GM23338 (cell line): Measurements from ENCODE around the gene MAPRE2. TPM values are rescaled to one million over a fixed set of nuclear protein-coding genes. Genes with fewer than 3 reads are reported as not detected.

ENCODE experiments used
- ATAC-seq: fragments of 200-7000 bp; cut with Tn5 transposase; 3 replicates; pipeline ENCODE4 v1.9.1; 2020
- DNase-seq: peaks from one replicate; pipeline ENCODE4 v3.0.0-alpha.2; 2015; ENCODE audit warnings: low spot score
- H2AFZ ChIP-seq: fragments of 200-600 bp; sonication (generic); 2 replicates; pipeline ENCODE4 v1.8.0; 2016; ENCODE audit warnings: antibody characterized with exemption, mild to moderate bottlenecking, moderate library complexity
- H3F3A ChIP-seq: fragments of 200-600 bp; sonication (generic); replicated peaks from 2 replicates; pipeline ENCODE4 v1.8.0; 2017; ENCODE audit warnings: antibody characterized with exemption, mixed run types, low read depth
- H3K27ac ChIP-seq: fragments of 200-600 bp; sonication (generic); 2 replicates; pipeline ENCODE4 v1.6.1; 2016; ENCODE audit warnings: low read depth
- H3K27me3 ChIP-seq: fragments of 200-600 bp; sonication (generic); 2 replicates; pipeline ENCODE4 v1.8.0; 2016; ENCODE audit warnings: mild to moderate bottlenecking, mixed run types, moderate library complexity; ENCODE audit not compliant: insufficient read depth
- H3K36me3 ChIP-seq: fragments of 200-600 bp; sonication (generic); 2 replicates; pipeline ENCODE4 v1.8.0; 2016; ENCODE audit warnings: mild to moderate bottlenecking; ENCODE audit not compliant: insufficient read depth
- H3K4me1 ChIP-seq: fragments of 200-600 bp; sonication (generic); 2 replicates; pipeline ENCODE4 v1.8.0; 2016; ENCODE audit warnings: mild to moderate bottlenecking, moderate library complexity; ENCODE audit not compliant: insufficient read depth
- H3K4me2 ChIP-seq: fragments of 200-600 bp; sonication (generic); 2 replicates; pipeline ENCODE4 v1.7.1; 2017; ENCODE audit warnings: mixed run types
- H3K4me3 ChIP-seq: fragments of 200-600 bp; sonication (generic); 2 replicates; pipeline ENCODE4 v1.6.1; 2016; ENCODE audit warnings: mixed run types
- H3K79me2 ChIP-seq: fragments of 200-600 bp; sonication (generic); replicated peaks from 2 replicates; pipeline ENCODE4 v1.8.0; 2017; ENCODE audit warnings: mild to moderate bottlenecking; ENCODE audit not compliant: insufficient read depth
- H3K9me2 ChIP-seq: fragments of 200-600 bp; sonication (generic); 2 replicates; pipeline ENCODE4 v1.8.0; 2017; ENCODE audit not compliant: insufficient read depth
- H4K20me1 ChIP-seq: fragments of 200-600 bp; sonication (generic); replicated peaks from 2 replicates; pipeline ENCODE4 v1.8.0; 2017; ENCODE audit warnings: mild to moderate bottlenecking; ENCODE audit not compliant: insufficient read depth
- H3K27ac Mint-ChIP-seq: 2 replicates; pipeline ENCODE4 v1.8.0; 2020; ENCODE audit warnings: inconsistent platforms, mild to moderate bottlenecking, moderate library complexity, mixed read lengths
- H3K27me3 Mint-ChIP-seq: 3 replicates; pipeline ENCODE4 v1.8.0; 2022; ENCODE audit warnings: low read depth, mild to moderate bottlenecking, moderate library complexity, mixed read lengths, inconsistent platforms; ENCODE audit not compliant: insufficient read depth, poor library complexity
- H3K36me3 Mint-ChIP-seq: 3 replicates; pipeline ENCODE4 v1.8.0; 2021; ENCODE audit warnings: low read depth, mild to moderate bottlenecking, inconsistent platforms, moderate library complexity, mixed read lengths
- H3K4me1 Mint-ChIP-seq: 3 replicates; pipeline ENCODE4 v1.8.0; 2020; ENCODE audit warnings: mild to moderate bottlenecking, inconsistent platforms, mixed read lengths
- H3K4me3 Mint-ChIP-seq: 3 replicates; pipeline ENCODE4 v1.8.0; 2021; ENCODE audit warnings: moderate library complexity, mild to moderate bottlenecking, inconsistent platforms, mixed read lengths
- H3K9me3 Mint-ChIP-seq: 3 replicates; pipeline ENCODE4 v1.8.0; 2020; ENCODE audit warnings: moderate library complexity, mild to moderate bottlenecking, inconsistent platforms, mixed read lengths
- EZH2phosphoT487 ChIP-seq: fragments of 200-600 bp; sonication (generic); IDR thresholded peaks from one replicate; pipeline ENCODE4 v1.8.1; 2018; ENCODE audit warnings: antibody characterized with exemption; ENCODE audit not compliant: unreplicated experiment
- JUNB ChIP-seq: IDR thresholded peaks from one replicate; pipeline ENCODE4 v1.6.1; 2016; ENCODE audit warnings: antibody characterized with exemption; ENCODE audit not compliant: unreplicated experiment
- POLR2AphosphoS5 ChIP-seq: IDR thresholded peaks from 2 replicates; pipeline ENCODE4 v1.6.1; 2016; ENCODE audit warnings: antibody characterized with exemption, low read depth
- STAT1 ChIP-seq: IDR thresholded peaks from one replicate; pipeline ENCODE4 v1.6.1; 2016; ENCODE audit warnings: antibody characterized with exemption; ENCODE audit not compliant: unreplicated experiment
- ZNF114 ChIP-seq: fragments of 250-450 bp; sonication (Bioruptor Pico); IDR thresholded peaks from 2 replicates; pipeline ENCODE4 v1.5.0; 2020; ENCODE audit warnings: mild to moderate bottlenecking, moderate library complexity
- ZNF331 ChIP-seq: fragments of 250-450 bp; sonication (Bioruptor Pico); IDR thresholded peaks from 2 replicates; pipeline ENCODE4 v1.5.0; 2020; ENCODE audit warnings: low read depth, mild to moderate bottlenecking, moderate library complexity
- polyA plus RNA-seq: library from polyadenylated mRNA; unstranded; fragments of >200 nt; fragmentation: Nextera tagmentation; extraction: Ambion mirVana; gene quantifications from 2 replicates; pipeline ENCODE4 v1.2.1, GENCODE V29; 2016
- total RNA-seq: library from RNA; depleted of rRNA; stranded (reverse); fragments of >200 nt; shearing (Covaris generic); gene quantifications from 2 replicates; pipeline ENCODE4 v1.2.3, GENCODE V29; 2014
- TF ChIP-seq, protein P1 (sequence below): fragments of 250-450 bp; sonication (Bioruptor Pico); IDR thresholded peaks from 2 replicates; pipeline ENCODE4 v1.5.0; 2020; ENCODE audit warnings: mild to moderate bottlenecking, moderate library complexity
- TF ChIP-seq, protein P2 (sequence below): IDR thresholded peaks from 2 replicates; pipeline ENCODE4 v1.6.1; 2016; ENCODE audit warnings: antibody characterized with exemption
- TF ChIP-seq, protein P3 (sequence below): IDR thresholded peaks from one replicate; pipeline ENCODE4 v1.6.1; 2018; ENCODE audit warnings: antibody characterized with exemption; ENCODE audit not compliant: unreplicated experiment

The MAPRE2 gene
- total and polyA plus RNA-seq, 2 experiments from 2014 or later = 17.8 to 40.4 TPM

DNA sequence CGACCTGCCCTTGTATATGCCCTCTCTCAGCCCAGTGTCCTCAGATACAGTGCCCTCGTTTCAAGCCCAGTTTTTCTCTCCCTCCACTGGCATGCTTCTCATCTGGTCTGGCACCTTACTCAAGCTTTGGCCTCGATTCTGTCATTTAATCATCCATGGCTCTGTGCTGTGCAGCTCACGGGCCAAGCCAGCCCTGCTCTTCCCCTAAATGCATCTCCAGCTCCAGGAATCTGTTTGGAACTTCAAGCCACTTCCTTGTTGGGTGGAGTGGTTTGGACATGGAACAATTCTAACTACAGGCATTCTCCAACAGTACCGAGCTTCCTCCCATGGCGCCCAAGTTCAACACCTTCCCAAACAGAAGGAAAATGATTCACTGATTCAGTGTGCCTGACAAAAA, 122.9 kb downstream of the MAPRE2 start:
- TF ChIP-seq STAT1 (no peak), EZH2phosphoT487 (no peak), POLR2AphosphoS5 (no peak), ZNF114 (CRISPR knock-in tag) (no peak), ZNF331 (CRISPR knock-in tag) (no peak), JUNB (no peak)
- TF ChIP-seq, protein P1, sequence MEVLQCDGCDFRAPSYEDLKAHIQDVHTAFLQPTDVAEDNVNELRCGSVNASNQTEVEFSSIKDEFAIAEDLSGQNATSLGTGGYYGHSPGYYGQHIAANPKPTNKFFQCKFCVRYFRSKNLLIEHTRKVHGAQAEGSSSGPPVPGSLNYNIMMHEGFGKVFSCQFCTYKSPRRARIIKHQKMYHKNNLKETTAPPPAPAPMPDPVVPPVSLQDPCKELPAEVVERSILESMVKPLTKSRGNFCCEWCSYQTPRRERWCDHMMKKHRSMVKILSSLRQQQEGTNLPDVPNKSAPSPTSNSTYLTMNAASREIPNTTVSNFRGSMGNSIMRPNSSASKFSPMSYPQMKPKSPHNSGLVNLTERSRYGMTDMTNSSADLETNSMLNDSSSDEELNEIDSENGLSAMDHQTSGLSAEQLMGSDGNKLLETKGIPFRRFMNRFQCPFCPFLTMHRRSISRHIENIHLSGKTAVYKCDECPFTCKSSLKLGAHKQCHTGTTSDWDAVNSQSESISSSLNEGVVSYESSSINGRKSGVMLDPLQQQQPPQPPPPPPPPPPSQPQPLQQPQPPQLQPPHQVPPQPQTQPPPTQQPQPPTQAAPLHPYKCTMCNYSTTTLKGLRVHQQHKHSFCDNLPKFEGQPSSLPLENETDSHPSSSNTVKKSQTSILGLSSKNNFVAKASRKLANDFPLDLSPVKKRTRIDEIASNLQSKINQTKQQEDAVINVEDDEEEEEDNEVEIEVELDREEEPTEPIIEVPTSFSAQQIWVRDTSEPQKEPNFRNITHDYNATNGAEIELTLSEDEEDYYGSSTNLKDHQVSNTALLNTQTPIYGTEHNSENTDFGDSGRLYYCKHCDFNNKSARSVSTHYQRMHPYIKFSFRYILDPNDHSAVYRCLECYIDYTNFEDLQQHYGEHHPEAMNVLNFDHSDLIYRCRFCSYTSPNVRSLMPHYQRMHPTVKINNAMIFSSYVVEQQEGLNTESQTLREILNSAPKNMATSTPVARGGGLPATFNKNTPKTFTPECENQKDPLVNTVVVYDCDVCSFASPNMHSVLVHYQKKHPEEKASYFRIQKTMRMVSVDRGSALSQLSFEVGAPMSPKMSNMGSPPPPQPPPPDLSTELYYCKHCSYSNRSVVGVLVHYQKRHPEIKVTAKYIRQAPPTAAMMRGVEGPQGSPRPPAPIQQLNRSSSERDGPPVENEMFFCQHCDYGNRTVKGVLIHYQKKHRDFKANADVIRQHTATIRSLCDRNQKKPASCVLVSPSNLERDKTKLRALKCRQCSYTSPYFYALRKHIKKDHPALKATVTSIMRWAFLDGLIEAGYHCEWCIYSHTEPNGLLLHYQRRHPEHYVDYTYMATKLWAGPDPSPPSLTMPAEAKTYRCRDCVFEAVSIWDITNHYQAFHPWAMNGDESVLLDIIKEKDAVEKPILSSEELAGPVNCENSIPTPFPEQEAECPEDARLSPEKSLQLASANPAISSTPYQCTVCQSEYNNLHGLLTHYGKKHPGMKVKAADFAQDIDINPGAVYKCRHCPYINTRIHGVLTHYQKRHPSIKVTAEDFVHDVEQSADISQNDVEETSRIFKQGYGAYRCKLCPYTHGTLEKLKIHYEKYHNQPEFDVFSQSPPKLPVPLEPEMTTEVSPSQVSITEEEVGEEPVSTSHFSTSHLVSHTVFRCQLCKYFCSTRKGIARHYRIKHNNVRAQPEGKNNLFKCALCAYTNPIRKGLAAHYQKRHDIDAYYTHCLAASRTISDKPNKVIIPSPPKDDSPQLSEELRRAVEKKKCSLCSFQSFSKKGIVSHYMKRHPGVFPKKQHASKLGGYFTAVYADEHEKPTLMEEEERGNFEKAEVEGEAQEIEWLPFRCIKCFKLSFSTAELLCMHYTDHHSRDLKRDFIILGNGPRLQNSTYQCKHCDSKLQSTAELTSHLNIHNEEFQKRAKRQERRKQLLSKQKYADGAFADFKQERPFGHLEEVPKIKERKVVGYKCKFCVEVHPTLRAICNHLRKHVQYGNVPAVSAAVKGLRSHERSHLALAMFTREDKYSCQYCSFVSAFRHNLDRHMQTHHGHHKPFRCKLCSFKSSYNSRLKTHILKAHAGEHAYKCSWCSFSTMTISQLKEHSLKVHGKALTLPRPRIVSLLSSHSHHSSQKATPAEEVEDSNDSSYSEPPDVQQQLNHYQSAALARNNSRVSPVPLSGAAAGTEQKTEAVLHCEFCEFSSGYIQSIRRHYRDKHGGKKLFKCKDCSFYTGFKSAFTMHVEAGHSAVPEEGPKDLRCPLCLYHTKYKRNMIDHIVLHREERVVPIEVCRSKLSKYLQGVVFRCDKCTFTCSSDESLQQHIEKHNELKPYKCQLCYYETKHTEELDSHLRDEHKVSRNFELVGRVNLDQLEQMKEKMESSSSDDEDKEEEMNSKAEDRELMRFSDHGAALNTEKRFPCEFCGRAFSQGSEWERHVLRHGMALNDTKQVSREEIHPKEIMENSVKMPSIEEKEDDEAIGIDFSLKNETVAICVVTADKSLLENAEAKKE (CRISPR knock-in tag) = no peak
- TF ChIP-seq, protein P2, sequence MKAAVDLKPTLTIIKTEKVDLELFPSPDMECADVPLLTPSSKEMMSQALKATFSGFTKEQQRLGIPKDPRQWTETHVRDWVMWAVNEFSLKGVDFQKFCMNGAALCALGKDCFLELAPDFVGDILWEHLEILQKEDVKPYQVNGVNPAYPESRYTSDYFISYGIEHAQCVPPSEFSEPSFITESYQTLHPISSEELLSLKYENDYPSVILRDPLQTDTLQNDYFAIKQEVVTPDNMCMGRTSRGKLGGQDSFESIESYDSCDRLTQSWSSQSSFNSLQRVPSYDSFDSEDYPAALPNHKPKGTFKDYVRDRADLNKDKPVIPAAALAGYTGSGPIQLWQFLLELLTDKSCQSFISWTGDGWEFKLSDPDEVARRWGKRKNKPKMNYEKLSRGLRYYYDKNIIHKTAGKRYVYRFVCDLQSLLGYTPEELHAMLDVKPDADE = no peak
- TF ChIP-seq, protein P3, sequence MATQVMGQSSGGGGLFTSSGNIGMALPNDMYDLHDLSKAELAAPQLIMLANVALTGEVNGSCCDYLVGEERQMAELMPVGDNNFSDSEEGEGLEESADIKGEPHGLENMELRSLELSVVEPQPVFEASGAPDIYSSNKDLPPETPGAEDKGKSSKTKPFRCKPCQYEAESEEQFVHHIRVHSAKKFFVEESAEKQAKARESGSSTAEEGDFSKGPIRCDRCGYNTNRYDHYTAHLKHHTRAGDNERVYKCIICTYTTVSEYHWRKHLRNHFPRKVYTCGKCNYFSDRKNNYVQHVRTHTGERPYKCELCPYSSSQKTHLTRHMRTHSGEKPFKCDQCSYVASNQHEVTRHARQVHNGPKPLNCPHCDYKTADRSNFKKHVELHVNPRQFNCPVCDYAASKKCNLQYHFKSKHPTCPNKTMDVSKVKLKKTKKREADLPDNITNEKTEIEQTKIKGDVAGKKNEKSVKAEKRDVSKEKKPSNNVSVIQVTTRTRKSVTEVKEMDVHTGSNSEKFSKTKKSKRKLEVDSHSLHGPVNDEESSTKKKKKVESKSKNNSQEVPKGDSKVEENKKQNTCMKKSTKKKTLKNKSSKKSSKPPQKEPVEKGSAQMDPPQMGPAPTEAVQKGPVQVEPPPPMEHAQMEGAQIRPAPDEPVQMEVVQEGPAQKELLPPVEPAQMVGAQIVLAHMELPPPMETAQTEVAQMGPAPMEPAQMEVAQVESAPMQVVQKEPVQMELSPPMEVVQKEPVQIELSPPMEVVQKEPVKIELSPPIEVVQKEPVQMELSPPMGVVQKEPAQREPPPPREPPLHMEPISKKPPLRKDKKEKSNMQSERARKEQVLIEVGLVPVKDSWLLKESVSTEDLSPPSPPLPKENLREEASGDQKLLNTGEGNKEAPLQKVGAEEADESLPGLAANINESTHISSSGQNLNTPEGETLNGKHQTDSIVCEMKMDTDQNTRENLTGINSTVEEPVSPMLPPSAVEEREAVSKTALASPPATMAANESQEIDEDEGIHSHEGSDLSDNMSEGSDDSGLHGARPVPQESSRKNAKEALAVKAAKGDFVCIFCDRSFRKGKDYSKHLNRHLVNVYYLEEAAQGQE = no peak
- no peaks in the 10 kb centered on the region for H4K20me1 ChIP-seq
- no peaks in the 10 kb centered on the region for H3K4me1 ChIP-seq
- H3K9me2 ChIP-seq = peaks cover 8% of the 10 kb centered on the region; the same call in 1 of the 2 replicates
- no peaks in the 10 kb centered on the region for H3F3A ChIP-seq
- no peak overlapping the region for H3K4me2 ChIP-seq
- H3K27ac ChIP-seq = no peak overlapping the region
- Mint-ChIP-seq H3K9me3 (no peaks in the 10 kb centered on the region), H3K4me3 (no peak overlapping the region), H3K27me3 (no peaks in the 10 kb centered on the region), H3K4me1 (no peaks in the 10 kb centered on the region), H3K36me3 (no peaks in the 10 kb centered on the region), H3K27ac (no peak overlapping the region)
- ATAC-seq (no peak), DNase-seq (no peak)
- no peaks in the 10 kb centered on the region for H3K36me3 ChIP-seq
- H3K4me3 ChIP-seq = no peak overlapping the region
- no peaks in the 10 kb centered on the region for H3K27me3 ChIP-seq
- H3K79me2 ChIP-seq = no peaks in the 10 kb centered on the region
- H2AFZ ChIP-seq = no peak overlapping the region
